HG03025 (cell line): ENCODE data around the gene APOA4.
"Not testable (repeated sequence)": the region's sequence is repeated elsewhere in the genome, so short reads cannot be mapped to it uniquely, and the experiment has no call there.

Source experiments
- ATAC-seq: cut with Tn5 transposase; IDR thresholded peaks from one replicate; pipeline ENCODE4 v1.9.1; 2021; ENCODE audit warnings: mild to moderate bottlenecking, moderate library complexity; ENCODE audit not compliant: unreplicated experiment, low FRiP score

APOA4 gene

GRCh38 chr11:116849486-116849885 lies 26.4 kb upstream of the APOA4 start:
- no peak for ATAC-seq

- ATAC-seq = no peak
Measured at GRCh38 chr11:116849060-116849459, 26.0 kb upstream of the APOA4 start.

GRCh38 chr11:116847612-116848011 lies 24.5 kb upstream of the APOA4 start:
- ATAC-seq = no peak

GRCh38 chr11:116844722-116845121 lies 21.6 kb upstream of the APOA4 start:
- no peak for ATAC-seq

- ATAC-seq = no peak
Measured at GRCh38 chr11:116843661-116844060, 20.6 kb upstream of the APOA4 start.

- no peak for ATAC-seq
Measured at GRCh38 chr11:116842909-116843308, 19.8 kb upstream of the APOA4 start.

- no peak for ATAC-seq
Measured at GRCh38 chr11:116842117-116842516, 19.0 kb upstream of the APOA4 start.

GRCh38 chr11:116840746-116841296 lies 17.7 kb upstream of the APOA4 start:
- no peak for ATAC-seq

- ATAC-seq = no peak
Measured at GRCh38 chr11:116840224-116840745, 17.2 kb upstream of the APOA4 start.

GRCh38 chr11:116838321-116839084 lies 15.4 kb upstream of the APOA4 start:
- no peak for ATAC-seq

GRCh38 chr11:116837231-116838091 lies 14.4 kb upstream of the APOA4 start, which contains the start of gene APOA1:
APOA1 (minus strand) TSS chr11:116837622; CDS start chr11:116837387, 235 bp downstream.
- ATAC-seq = no peak

- ATAC-seq = no peak
Measured at GRCh38 chr11:116836632-116836991, 13.5 kb upstream of the APOA4 start.

- peak; percentile 60 for ATAC-seq
Measured at GRCh38 chr11:116835791-116836631, 12.9 kb upstream of the APOA4 start.

- no peak for ATAC-seq
Measured at GRCh38 chr11:116835042-116835772, 12.1 kb upstream of the APOA4 start.

GRCh38 chr11:116834535-116835041 lies 11.5 kb upstream of the APOA4 start:
- ATAC-seq = not testable (repeated sequence)

- ATAC-seq = no peak
Measured at GRCh38 chr11:116833816-116834534, 10.9 kb upstream of the APOA4 start.

GRCh38 chr11:116833491-116833815 lies 10.3 kb upstream of the APOA4 start:
- ATAC-seq = no peak

- ATAC-seq = no peak
Measured at GRCh38 chr11:116832350-116833290, 9.5 kb upstream of the APOA4 start.
